Ishikawa (cell line): ENCODE measurements around the gene SNAPIN.

ENCODE experiments used
- CEBPB ChIP-seq: IDR thresholded peaks from 2 replicates; pipeline ENCODE4 v1.6.1; 2012
- CREB1 ChIP-seq: IDR thresholded peaks from 2 replicates; pipeline ENCODE4 v1.6.1; 2012; ENCODE audit warnings: low read depth
- EGR1 ChIP-seq: IDR thresholded peaks from 2 replicates; pipeline ENCODE4 v1.6.1; 2012
- FOXM1 ChIP-seq: IDR thresholded peaks from 2 replicates; pipeline ENCODE4 v1.6.1; 2012; ENCODE audit warnings: low read depth, borderline replicate concordance
- RAD21 ChIP-seq: IDR thresholded peaks from 2 replicates; pipeline ENCODE4 v1.6.1; 2012; ENCODE audit warnings: low read depth
- TAF1 ChIP-seq: IDR thresholded peaks from 2 replicates; pipeline ENCODE4 v1.6.1; 2012; ENCODE audit warnings: low read depth, mild to moderate bottlenecking
- TF ChIP-seq, protein P1 (sequence below): IDR thresholded peaks from 2 replicates; pipeline ENCODE4 v1.6.1; 2012
- TF ChIP-seq, protein P2 (sequence below): IDR thresholded peaks from 2 replicates; pipeline ENCODE4 v1.6.1; 2012; ENCODE audit warnings: low read depth, mild to moderate bottlenecking

DNA sequence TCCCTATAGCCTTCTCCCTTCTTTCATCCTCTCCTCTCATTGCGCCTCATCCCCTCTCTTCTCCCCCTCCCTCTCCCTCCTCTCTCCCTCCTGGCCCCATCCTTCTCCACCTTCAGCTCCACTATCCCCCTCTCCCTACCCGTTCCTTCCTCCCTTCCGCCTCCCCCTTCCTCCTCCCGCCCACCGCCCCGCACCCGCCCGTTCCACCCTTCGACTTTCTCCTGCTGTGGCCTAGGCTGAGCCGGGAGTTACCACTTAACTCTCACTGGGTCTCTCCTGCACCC is 21.6 kb downstream of the SNAPIN start:
- TF ChIP-seq TAF1 (no peak), CEBPB (no peak), CREB1 (no peak), RAD21 (no peak), FOXM1 (no peak), EGR1 (no peak)
- TF ChIP-seq, protein P1, sequence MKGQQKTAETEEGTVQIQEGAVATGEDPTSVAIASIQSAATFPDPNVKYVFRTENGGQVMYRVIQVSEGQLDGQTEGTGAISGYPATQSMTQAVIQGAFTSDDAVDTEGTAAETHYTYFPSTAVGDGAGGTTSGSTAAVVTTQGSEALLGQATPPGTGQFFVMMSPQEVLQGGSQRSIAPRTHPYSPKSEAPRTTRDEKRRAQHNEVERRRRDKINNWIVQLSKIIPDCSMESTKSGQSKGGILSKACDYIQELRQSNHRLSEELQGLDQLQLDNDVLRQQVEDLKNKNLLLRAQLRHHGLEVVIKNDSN, result no peak
- TF ChIP-seq, protein P2, sequence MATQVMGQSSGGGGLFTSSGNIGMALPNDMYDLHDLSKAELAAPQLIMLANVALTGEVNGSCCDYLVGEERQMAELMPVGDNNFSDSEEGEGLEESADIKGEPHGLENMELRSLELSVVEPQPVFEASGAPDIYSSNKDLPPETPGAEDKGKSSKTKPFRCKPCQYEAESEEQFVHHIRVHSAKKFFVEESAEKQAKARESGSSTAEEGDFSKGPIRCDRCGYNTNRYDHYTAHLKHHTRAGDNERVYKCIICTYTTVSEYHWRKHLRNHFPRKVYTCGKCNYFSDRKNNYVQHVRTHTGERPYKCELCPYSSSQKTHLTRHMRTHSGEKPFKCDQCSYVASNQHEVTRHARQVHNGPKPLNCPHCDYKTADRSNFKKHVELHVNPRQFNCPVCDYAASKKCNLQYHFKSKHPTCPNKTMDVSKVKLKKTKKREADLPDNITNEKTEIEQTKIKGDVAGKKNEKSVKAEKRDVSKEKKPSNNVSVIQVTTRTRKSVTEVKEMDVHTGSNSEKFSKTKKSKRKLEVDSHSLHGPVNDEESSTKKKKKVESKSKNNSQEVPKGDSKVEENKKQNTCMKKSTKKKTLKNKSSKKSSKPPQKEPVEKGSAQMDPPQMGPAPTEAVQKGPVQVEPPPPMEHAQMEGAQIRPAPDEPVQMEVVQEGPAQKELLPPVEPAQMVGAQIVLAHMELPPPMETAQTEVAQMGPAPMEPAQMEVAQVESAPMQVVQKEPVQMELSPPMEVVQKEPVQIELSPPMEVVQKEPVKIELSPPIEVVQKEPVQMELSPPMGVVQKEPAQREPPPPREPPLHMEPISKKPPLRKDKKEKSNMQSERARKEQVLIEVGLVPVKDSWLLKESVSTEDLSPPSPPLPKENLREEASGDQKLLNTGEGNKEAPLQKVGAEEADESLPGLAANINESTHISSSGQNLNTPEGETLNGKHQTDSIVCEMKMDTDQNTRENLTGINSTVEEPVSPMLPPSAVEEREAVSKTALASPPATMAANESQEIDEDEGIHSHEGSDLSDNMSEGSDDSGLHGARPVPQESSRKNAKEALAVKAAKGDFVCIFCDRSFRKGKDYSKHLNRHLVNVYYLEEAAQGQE, result no peak
